ENCODE measurements around the gene CD28.

DNA sequence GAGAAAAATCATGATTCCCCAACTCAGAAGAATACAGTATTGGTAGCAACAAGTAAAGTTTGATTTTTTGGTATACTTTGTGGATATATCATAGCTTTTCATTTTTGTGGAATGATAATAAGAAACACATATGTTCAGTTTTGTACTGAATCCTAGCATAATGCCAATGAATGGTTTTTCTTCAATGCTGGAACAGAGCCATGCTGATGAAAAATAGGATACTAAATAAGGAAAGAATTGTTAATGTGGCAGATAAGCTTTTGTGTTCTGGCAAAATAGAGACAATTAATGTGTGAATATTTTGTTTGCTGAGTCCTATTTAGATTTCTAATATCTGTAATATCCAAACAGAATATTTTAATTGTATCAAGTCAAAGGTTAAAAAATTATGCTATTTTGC lies 21.9 kb downstream of the CD28 start:
- TF ChIP-seq, protein P1, sequence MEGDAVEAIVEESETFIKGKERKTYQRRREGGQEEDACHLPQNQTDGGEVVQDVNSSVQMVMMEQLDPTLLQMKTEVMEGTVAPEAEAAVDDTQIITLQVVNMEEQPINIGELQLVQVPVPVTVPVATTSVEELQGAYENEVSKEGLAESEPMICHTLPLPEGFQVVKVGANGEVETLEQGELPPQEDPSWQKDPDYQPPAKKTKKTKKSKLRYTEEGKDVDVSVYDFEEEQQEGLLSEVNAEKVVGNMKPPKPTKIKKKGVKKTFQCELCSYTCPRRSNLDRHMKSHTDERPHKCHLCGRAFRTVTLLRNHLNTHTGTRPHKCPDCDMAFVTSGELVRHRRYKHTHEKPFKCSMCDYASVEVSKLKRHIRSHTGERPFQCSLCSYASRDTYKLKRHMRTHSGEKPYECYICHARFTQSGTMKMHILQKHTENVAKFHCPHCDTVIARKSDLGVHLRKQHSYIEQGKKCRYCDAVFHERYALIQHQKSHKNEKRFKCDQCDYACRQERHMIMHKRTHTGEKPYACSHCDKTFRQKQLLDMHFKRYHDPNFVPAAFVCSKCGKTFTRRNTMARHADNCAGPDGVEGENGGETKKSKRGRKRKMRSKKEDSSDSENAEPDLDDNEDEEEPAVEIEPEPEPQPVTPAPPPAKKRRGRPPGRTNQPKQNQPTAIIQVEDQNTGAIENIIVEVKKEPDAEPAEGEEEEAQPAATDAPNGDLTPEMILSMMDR (IDR thresholded peaks at IDR 0.05): no peak
- no peak for TF ChIP-seq POLR2A (IDR thresholded peaks at IDR 0.05)
